Activated naive CD4-positive, alpha-beta T cell treated with anti-CD3 and anti-CD28 coated beads, Interleukin-2, amount 10 ng/mL, durations not matched to agents 7 days and 5 days (primary cell): Measurements from ENCODE around the gene MARCHF9.
"Not testable (repeated sequence)": the region's sequence is repeated elsewhere in the genome, so short reads cannot be mapped to it uniquely, and the experiment has no call there.

Source experiments
- CTCF ChIA-PET: fragments of 350-600 bp; sonication (Branson Sonifier 250); formaldehyde crosslinking; loops from one replicate; lab custom pipeline; 2021; ENCODE audit warnings: antibody characterized with exemption; lab: Charles Lee
- DNase-seq: peaks from one replicate; pipeline ENCODE4 v3.0.0-alpha.2; 2020
- H3K27ac Mint-ChIP-seq: one replicate; pipeline ENCODE4 v1.8.0; 2021; ENCODE audit warnings: mild to moderate bottlenecking, moderate library complexity, mixed read lengths
- H3K27me3 Mint-ChIP-seq: one replicate; pipeline ENCODE4 v1.8.0; 2021; ENCODE audit warnings: mild to moderate bottlenecking, mixed read lengths
- H3K36me3 Mint-ChIP-seq: one replicate; pipeline ENCODE4 v1.8.0; 2021; ENCODE audit warnings: mixed read lengths
- H3K4me1 Mint-ChIP-seq: one replicate; pipeline ENCODE4 v1.8.0; 2021; ENCODE audit warnings: mixed read lengths
- H3K4me3 Mint-ChIP-seq: one replicate; pipeline ENCODE4 v1.8.0; 2021; ENCODE audit warnings: mild to moderate bottlenecking, moderate library complexity, mixed read lengths
- H3K9me3 Mint-ChIP-seq: one replicate; pipeline ENCODE4 v1.8.0; 2021; ENCODE audit warnings: mixed read lengths

MARCHF9 gene

DNA sequence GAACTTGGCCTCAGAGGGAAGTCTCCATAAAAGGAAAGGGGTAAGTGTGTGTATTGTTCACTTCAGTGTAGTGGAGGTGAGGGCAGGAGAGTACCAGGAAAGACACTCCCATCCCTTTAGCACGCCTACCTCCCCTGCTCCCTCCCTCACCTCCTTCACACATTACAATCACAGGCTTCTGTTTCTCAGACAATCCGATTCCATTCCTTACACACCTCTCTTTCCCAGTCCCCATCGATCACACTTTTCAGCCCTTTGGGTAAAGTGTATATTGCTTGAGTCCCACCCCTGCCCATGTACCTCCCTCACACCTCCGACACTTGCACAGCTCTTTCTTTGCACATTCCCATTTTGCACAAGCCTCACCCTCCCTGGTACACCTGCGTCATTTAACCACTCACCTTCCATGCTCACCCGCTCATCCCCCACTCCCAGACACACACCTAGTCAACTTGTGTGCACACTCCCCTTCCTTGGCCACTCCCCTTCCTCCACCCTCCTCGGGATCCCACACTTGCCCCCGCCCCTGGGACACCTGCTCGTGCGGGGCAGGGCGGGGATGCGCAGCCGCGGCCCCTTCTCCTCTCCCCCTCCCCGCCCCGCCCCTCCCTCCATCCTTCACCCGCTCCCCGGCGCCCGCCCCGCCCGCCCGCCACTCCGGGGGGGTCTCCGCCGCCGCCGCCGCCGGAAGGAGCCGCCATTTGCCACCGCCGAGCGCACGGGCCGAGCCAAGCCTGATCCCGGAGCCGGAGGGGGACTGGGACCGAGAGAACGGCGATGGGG lies at the start of gene MARCHF9:
TSS of gene MARCHF9 (plus strand) at position 693 of the 783 bp plus-strand sequence. CDS start 426 bp downstream, outside the sequence.
- H3K9me3 Mint-ChIP-seq: no peaks in the 10 kb centered on the region
- H3K27ac Mint-ChIP-seq: peak within 1 kb of the TSS; percentile 81
- peaks cover 4% of the 10 kb centered on the region for H3K27me3 Mint-ChIP-seq
- DNase-seq: peak; percentile 94
- CTCF ChIA-PET: interaction anchor here (2.4 kb wide), 1 partner anchor 145 kb away, joined by 7 read pairs; no protein-coding TSS in a partner anchor
- H3K36me3 Mint-ChIP-seq: peaks cover 34% of the 10 kb centered on the region
- peaks cover 70% of the 10 kb centered on the region for H3K4me1 Mint-ChIP-seq
- H3K4me3 Mint-ChIP-seq: peak within 1 kb of the TSS; percentile 81

GRCh38 chr12:57707250-57707649 lies 47.7 kb upstream of the MARCHF9 start:
- CTCF ChIA-PET: interaction anchor here (0.9 to 1.3 kb wide), 2 partner anchors 14 to 52 kb away, joined by 3 read pairs; no protein-coding TSS in a partner anchor
- no peak overlapping the region for H3K4me3 Mint-ChIP-seq
- no peak for DNase-seq
- peaks cover 5% of the 10 kb centered on the region for H3K4me1 Mint-ChIP-seq
- no peak overlapping the region for H3K27ac Mint-ChIP-seq
- H3K27me3 Mint-ChIP-seq: no peaks in the 10 kb centered on the region
- peaks cover 11% of the 10 kb centered on the region for H3K9me3 Mint-ChIP-seq
- peaks cover 56% of the 10 kb centered on the region for H3K36me3 Mint-ChIP-seq

GRCh38 chr12:57708296-57708695 lies 46.6 kb upstream of the MARCHF9 start:
- CTCF ChIA-PET: interaction anchor here (0.6 kb wide), 1 partner anchor 495 kb away, joined by 3 read pairs; no protein-coding TSS in a partner anchor
- H3K4me3 Mint-ChIP-seq: no peak overlapping the region
- peaks cover 50% of the 10 kb centered on the region for H3K36me3 Mint-ChIP-seq
- peaks cover 5% of the 10 kb centered on the region for H3K4me1 Mint-ChIP-seq
- peaks cover 6% of the 10 kb centered on the region for H3K9me3 Mint-ChIP-seq
- no peak overlapping the region for H3K27ac Mint-ChIP-seq
- H3K27me3 Mint-ChIP-seq: no peaks in the 10 kb centered on the region
- DNase-seq: no peak

DNA sequence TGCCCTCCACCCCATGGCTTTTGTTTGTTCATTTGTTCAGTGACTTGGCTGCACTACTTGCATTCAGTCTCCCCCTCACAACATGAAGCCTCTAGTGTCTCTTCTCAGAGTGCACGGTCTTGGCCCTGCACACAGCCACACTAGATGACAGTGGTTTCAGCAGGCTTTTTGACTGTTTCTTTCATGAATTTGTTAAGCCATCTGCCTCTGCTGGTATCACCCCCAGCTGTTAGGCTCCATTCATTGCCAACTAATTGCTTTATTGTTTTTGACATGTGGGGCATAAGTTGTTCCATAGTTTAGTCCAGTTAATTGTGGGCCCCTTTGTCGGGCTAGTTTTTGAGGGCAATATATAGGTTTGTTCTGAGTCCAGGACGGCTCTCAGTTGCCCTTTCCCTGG lies 42.2 kb upstream of the MARCHF9 start:
- no peak overlapping the region for H3K27ac Mint-ChIP-seq
- H3K36me3 Mint-ChIP-seq: peaks cover 39% of the 10 kb centered on the region
- DNase-seq: no peak
- peaks cover 6% of the 10 kb centered on the region for H3K4me1 Mint-ChIP-seq
- no peaks in the 10 kb centered on the region for H3K27me3 Mint-ChIP-seq
- H3K9me3 Mint-ChIP-seq: no peaks in the 10 kb centered on the region
- no peak overlapping the region for H3K4me3 Mint-ChIP-seq
- CTCF ChIA-PET: no interaction called here

- DNase-seq: no peak
- H3K9me3 Mint-ChIP-seq: no peaks in the 10 kb centered on the region
- no peak overlapping the region for H3K4me3 Mint-ChIP-seq
- CTCF ChIA-PET: no interaction called here
- no peaks in the 10 kb centered on the region for H3K27me3 Mint-ChIP-seq
- H3K36me3 Mint-ChIP-seq: peaks cover 44% of the 10 kb centered on the region
- peaks cover 8% of the 10 kb centered on the region for H3K4me1 Mint-ChIP-seq
- H3K27ac Mint-ChIP-seq: no peak overlapping the region
Observed at GRCh38 chr12:57713209-57713608, 41.7 kb upstream of the MARCHF9 start.

- not testable (repeated sequence) for H3K9me3 Mint-ChIP-seq, H3K27ac Mint-ChIP-seq, H3K4me1 Mint-ChIP-seq, DNase-seq, H3K4me3 Mint-ChIP-seq, H3K27me3 Mint-ChIP-seq
- peaks cover 50% of the 10 kb centered on the region for H3K36me3 Mint-ChIP-seq
- CTCF ChIA-PET: interaction anchor here (0.7 kb wide), 1 partner anchor 132 kb away, joined by 3 read pairs; no protein-coding TSS in a partner anchor
Observed at GRCh38 chr12:57715036-57715748, 39.7 kb upstream of the MARCHF9 start.

DNA sequence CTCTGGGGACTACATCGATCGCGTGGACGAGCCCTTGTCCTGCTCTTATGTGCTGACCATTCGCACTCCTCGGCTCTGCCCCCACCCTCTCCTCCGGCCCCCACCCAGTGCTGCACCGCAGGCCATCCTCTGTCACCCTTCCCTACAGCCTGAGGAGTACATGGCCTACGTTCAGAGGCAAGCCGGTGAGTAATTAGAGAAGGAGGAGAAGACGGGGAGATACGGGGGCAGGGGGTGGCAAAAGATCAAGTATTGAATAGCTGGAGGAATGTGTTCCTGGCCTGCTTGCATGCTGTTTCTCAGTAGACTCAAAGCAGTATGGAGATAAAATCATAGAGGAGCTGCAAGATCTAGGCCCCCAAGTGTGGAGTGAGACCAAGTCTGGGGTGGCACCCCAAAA lies 39.1 kb upstream of the MARCHF9 start:
- no peaks in the 10 kb centered on the region for H3K9me3 Mint-ChIP-seq
- no peak for DNase-seq
- no peaks in the 10 kb centered on the region for H3K27me3 Mint-ChIP-seq
- CTCF ChIA-PET: interaction anchor here (0.7 kb wide), 1 partner anchor 133 kb away, joined by 3 read pairs; no protein-coding TSS in a partner anchor
- peaks cover 48% of the 10 kb centered on the region for H3K36me3 Mint-ChIP-seq
- H3K27ac Mint-ChIP-seq: no peak overlapping the region
- H3K4me1 Mint-ChIP-seq: peaks cover 3% of the 10 kb centered on the region
- no peak overlapping the region for H3K4me3 Mint-ChIP-seq

DNA sequence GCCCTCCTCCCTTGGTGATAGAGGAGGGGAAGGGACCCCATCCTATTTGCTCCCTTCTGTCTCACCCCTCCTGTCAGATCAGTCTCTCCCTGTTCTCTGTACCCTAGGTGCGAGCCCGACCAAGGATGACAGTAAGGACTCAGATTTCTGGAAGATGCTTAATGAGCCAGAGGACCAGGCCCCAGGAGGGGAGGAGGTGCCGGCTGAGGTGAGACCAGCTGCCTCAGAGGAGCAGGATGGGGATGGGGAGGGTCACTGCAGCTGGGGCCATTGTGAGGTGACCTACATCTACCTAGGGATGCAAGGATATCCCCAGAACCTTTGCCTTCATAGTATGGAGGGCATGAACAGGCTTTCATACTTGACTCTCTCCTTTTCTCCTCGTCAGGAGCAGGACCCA lies 38.6 kb upstream of the MARCHF9 start:
- Mint-ChIP-seq H3K4me3 (no peak overlapping the region), H3K36me3 (peaks cover 51% of the 10 kb centered on the region), H3K4me1 (peaks cover 3% of the 10 kb centered on the region), H3K27me3 (no peaks in the 10 kb centered on the region), H3K27ac (no peak overlapping the region), H3K9me3 (no peaks in the 10 kb centered on the region)
- CTCF ChIA-PET: no interaction called here
- no peak for DNase-seq

GRCh38 chr12:57717131-57717530 lies 37.8 kb upstream of the MARCHF9 start:
- no peaks in the 10 kb centered on the region for H3K27me3 Mint-ChIP-seq
- DNase-seq: no peak
- CTCF ChIA-PET: no interaction called here
- peaks cover 50% of the 10 kb centered on the region for H3K36me3 Mint-ChIP-seq
- H3K9me3 Mint-ChIP-seq: no peaks in the 10 kb centered on the region
- H3K4me3 Mint-ChIP-seq: no peak overlapping the region
- H3K4me1 Mint-ChIP-seq: peaks cover 3% of the 10 kb centered on the region
- H3K27ac Mint-ChIP-seq: no peak overlapping the region

DNA sequence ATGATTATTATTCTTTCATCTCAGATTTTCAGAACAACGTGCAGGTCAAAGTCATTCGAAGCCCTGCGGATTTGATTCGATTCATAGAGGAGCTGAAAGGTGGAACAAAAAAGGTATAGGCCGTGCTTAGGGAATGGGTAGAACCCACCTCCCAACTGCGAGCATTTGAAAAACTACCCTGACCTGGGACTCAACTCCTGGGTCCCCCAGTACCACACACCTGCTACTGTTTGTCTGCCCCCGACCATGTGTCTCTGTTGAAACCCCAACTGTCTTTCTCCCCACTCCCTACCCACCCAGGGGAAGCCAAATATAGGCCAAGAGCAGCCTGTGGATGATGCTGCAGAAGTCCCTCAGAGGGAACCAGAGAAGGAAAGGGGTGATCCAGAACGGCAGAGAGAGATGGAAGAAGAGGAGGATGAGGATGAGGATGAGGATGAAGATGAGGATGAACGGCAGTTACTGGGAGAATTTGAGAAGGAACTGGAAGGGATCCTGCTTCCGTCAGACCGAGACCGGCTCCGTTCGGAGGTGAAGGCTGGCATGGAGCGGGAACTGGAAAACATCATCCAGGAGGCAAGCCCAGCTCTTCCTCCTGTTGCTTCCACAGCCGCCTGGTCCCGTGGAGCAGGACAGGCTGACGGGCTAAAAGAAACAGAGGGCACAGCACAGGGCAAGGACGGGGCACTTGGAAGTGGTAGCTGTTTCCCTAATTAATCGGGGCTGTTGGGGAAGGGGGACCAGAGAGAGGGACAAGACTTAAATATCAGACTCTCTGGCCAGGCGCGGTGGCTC lies 36.9 kb upstream of the MARCHF9 start:
- Mint-ChIP-seq H3K27me3 (no peaks in the 10 kb centered on the region), H3K9me3 (no peaks in the 10 kb centered on the region), H3K4me1 (peaks cover 3% of the 10 kb centered on the region), H3K36me3 (peaks cover 47% of the 10 kb centered on the region), H3K27ac (peak overlapping the region; percentile 11), H3K4me3 (no peak overlapping the region)
- CTCF ChIA-PET: no interaction called here
- DNase-seq: no peak

DNA sequence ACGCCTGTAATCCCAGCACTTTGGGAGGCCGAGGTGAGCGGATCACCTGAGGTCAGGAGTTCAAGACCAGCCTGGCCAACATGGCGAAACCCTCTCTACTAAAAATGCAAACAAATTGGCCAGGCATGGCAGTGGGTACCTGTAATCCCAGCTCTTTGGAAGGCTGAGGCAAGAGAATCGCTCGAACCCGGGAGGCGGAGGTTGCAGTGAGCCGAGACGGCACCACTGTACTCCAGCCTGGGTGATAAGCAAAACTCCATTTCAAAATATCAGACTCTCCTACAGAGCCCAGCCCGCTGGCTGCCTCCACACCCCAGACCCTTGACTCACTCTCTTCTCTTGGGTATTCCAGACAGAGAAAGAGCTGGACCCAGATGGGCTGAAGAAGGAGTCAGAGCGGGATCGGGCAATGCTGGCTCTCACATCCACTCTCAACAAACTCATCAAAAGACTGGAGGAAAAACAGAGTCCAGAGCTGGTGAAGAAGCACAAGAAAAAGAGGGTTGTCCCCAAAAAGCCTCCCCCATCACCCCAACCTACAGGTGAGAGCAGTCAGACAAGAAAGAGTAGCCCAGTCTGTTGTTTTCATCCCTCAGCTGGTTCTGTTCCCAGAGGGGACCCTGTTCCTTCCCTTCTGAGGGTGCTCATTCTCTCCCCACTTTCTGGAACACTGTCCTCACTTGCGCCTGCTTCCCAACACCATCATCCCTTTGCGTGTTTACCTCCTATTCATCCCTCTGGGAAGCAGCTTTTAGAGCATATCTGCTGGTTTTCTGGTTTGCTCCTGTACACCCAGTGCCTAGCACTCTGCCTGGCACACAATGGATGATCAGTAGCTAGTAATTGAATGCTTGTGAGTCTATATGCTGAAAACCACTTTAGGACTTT lies 36.0 kb upstream of the MARCHF9 start:
- no peak overlapping the region for H3K27ac Mint-ChIP-seq
- peaks cover 47% of the 10 kb centered on the region for H3K36me3 Mint-ChIP-seq
- no peaks in the 10 kb centered on the region for H3K9me3 Mint-ChIP-seq
- no peak overlapping the region for H3K4me3 Mint-ChIP-seq
- no peaks in the 10 kb centered on the region for H3K27me3 Mint-ChIP-seq
- CTCF ChIA-PET: interaction anchor here (0.7 to 2.1 kb wide), 2 partner anchors 23 to 26 kb away, joined by 3 to 6 read pairs; no protein-coding TSS in a partner anchor
- peak; percentile 19 for DNase-seq
- peaks cover 2% of the 10 kb centered on the region for H3K4me1 Mint-ChIP-seq

- H3K9me3 Mint-ChIP-seq: no peaks in the 10 kb centered on the region
- peak overlapping the region; percentile 0 for H3K27ac Mint-ChIP-seq
- no peaks in the 10 kb centered on the region for H3K27me3 Mint-ChIP-seq
- DNase-seq: no peak
- CTCF ChIA-PET: interaction anchor here (2.1 kb wide), 1 partner anchor 22 kb away, joined by 6 read pairs; no protein-coding TSS in a partner anchor
- H3K4me1 Mint-ChIP-seq: peaks cover 5% of the 10 kb centered on the region
- no peak overlapping the region for H3K4me3 Mint-ChIP-seq
- H3K36me3 Mint-ChIP-seq: peaks cover 48% of the 10 kb centered on the region
Observed at GRCh38 chr12:57719777-57720605, 34.9 kb upstream of the MARCHF9 start.
